GM12878 (cell line): ENCODE results near the gene SSC4D. TPM values are rescaled to one million over a fixed set of nuclear protein-coding genes. Genes with fewer than 3 reads are reported as not detected.

Source experiments
- ATF7 ChIP-seq: fragments of 450-650 bp; IDR thresholded peaks from 2 replicates; pipeline ENCODE4 v1.6.1; 2016; ENCODE audit warnings: low read depth, mild to moderate bottlenecking
- CBX3 ChIP-seq: fragments of 200-600 bp; sonication (generic); IDR thresholded peaks from 2 replicates; pipeline ENCODE4 v1.6.1; 2016; ENCODE audit warnings: low read depth, borderline replicate concordance
- CEBPB ChIP-seq, 2 experiments: fragments of 150-350 bp in 1 of 2; IDR thresholded peaks; 2 replicates each; pipeline ENCODE4 v1.6.1; 2012 to 2014; ENCODE audit warnings: low read depth in 2 of 2, low read length in 2 of 2, borderline replicate concordance in 1 of 2, inconsistent platforms in 1 of 2
- CHD1 ChIP-seq: IDR thresholded peaks from 2 replicates; pipeline ENCODE4 v1.6.1; 2012; ENCODE audit warnings: low read depth, low read length, improper control_type of control experiment
- DPF2 ChIP-seq: fragments of 450-650 bp; IDR thresholded peaks from 2 replicates; pipeline ENCODE4 v1.6.1; 2017; ENCODE audit warnings: mild to moderate bottlenecking
- JUND ChIP-seq: IDR thresholded peaks from 2 replicates; pipeline ENCODE4 v1.6.1; 2012; ENCODE audit warnings: low read depth, mild to moderate bottlenecking, low read length, improper control_type of control experiment, moderate library complexity
- MEF2A ChIP-seq: IDR thresholded peaks from 2 replicates; pipeline ENCODE4 v1.6.1; 2011; ENCODE audit warnings: low read depth, mild to moderate bottlenecking, low read length, moderate library complexity; ENCODE audit not compliant: insufficient read depth
- MTA3 ChIP-seq: IDR thresholded peaks from 2 replicates; pipeline ENCODE4 v1.6.1; 2012; ENCODE audit warnings: low read length, inconsistent platforms, borderline replicate concordance
- PAX5 ChIP-seq: IDR thresholded peaks from 2 replicates; pipeline ENCODE4 v1.6.1; 2011; ENCODE audit warnings: low read depth, low read length, borderline replicate concordance
- PBX3 ChIP-seq: IDR thresholded peaks from 2 replicates; pipeline ENCODE4 v1.6.1; 2011; ENCODE audit warnings: mild to moderate bottlenecking, low read depth, low read length, moderate library complexity; ENCODE audit not compliant: insufficient replicate concordance
- PML ChIP-seq: IDR thresholded peaks from 2 replicates; pipeline ENCODE4 v1.6.1; 2012; ENCODE audit warnings: low read length, inconsistent platforms
- POLR2AphosphoS2 ChIP-seq: IDR thresholded peaks from 2 replicates; pipeline ENCODE4 v1.6.1; 2011; ENCODE audit warnings: low read depth, mild to moderate bottlenecking, low read length, improper control_type of control experiment, moderate library complexity
- POU2F2 ChIP-seq: IDR thresholded peaks from 3 replicates; pipeline ENCODE4 v1.6.1; 2011; ENCODE audit warnings: low read depth, mild to moderate bottlenecking, low read length, borderline replicate concordance
- RAD21 ChIP-seq: IDR thresholded peaks from 2 replicates; pipeline ENCODE4 v1.6.1; 2011; ENCODE audit warnings: mild to moderate bottlenecking, low read depth, low read length, moderate library complexity; ENCODE audit not compliant: insufficient read depth
- RELA ChIP-seq: fragments of 450-650 bp; IDR thresholded peaks from 2 replicates; pipeline ENCODE4 v1.8.0; 2014; ENCODE audit warnings: borderline replicate concordance; ENCODE audit not compliant: partially characterized antibody
- SIN3A ChIP-seq: IDR thresholded peaks from 2 replicates; pipeline ENCODE4 v1.6.1; 2012; ENCODE audit warnings: low read depth, low read length, improper control_type of control experiment
- TARDBP ChIP-seq: IDR thresholded peaks from 2 replicates; pipeline ENCODE4 v1.6.1; 2016; ENCODE audit warnings: borderline replicate concordance
- WRNIP1 ChIP-seq: IDR thresholded peaks from 2 replicates; pipeline ENCODE4 v1.6.1; 2011; ENCODE audit warnings: low read depth, low read length, improper control_type of control experiment, borderline replicate concordance
- YY1 ChIP-seq: IDR thresholded peaks from 2 replicates; pipeline ENCODE4 v1.6.1; 2011; ENCODE audit warnings: low read depth, mild to moderate bottlenecking, low read length
- ZBED1 ChIP-seq: IDR thresholded peaks from 2 replicates; pipeline ENCODE4 v1.6.1; 2016; ENCODE audit warnings: borderline replicate concordance
- ZBTB11 ChIP-seq: fragments of 450-650 bp; formaldehyde crosslinking; IDR thresholded peaks from 2 replicates; pipeline ENCODE4 v1.5.0; 2022; ENCODE audit warnings: mild to moderate bottlenecking, missing genetic modification characterization
- ZNF384 ChIP-seq: IDR thresholded peaks from 2 replicates; pipeline ENCODE4 v1.6.1; 2012; ENCODE audit warnings: low read depth, mild to moderate bottlenecking, low read length, improper control_type of control experiment, borderline replicate concordance
- ZNF622 ChIP-seq: fragments of 450-650 bp; IDR thresholded peaks from 2 replicates; pipeline ENCODE4 v1.6.1; 2017; ENCODE audit warnings: mild to moderate bottlenecking, inconsistent platforms
- ZSCAN29 ChIP-seq: fragments of 450-650 bp; IDR thresholded peaks from 2 replicates; pipeline ENCODE4 v1.6.1; 2017; ENCODE audit warnings: mild to moderate bottlenecking, moderate library complexity
- polyA plus RNA-seq, 11 experiments: library from polyadenylated mRNA; depleted of rRNA in 4 of 11; unstranded in 6 of 11; stranded (reverse) in 5 of 11; fragments of >200 nt; fragmentation: Nextera tagmentation in 4 of 11; fragmentation: Illumina TruSeq in 1 of 11; extraction: Ambion mirVana in 4 of 11; extraction: Trizol in 1 of 11; gene quantifications; 1 replicate in 1 of 11; 2 replicates in 10 of 11; pipeline versions ENCODE4 v1.2.1 to v1.2.3, GENCODE V29; 2011 to 2016; ENCODE audit warnings: inconsistent platforms in 2 of 11, missing spikeins in 2 of 11, low read depth in 1 of 11
- total RNA-seq, 4 experiments: library from RNA; depleted of rRNA in 3 of 4; stranded (reverse); fragments of >200 nt in 3 of 4; fragmentation: Illumina TruSeq in 1 of 4; extraction: Trizol in 1 of 4; gene quantifications; 2 replicates each; pipeline versions ENCODE4 v1.2.1 to v1.2.3, GENCODE V29; 2013 to 2021
- TF ChIP-seq, protein P1 (sequence below): fragments of 450-650 bp; IDR thresholded peaks from 2 replicates; pipeline ENCODE4 v1.6.1; 2017; ENCODE audit warnings: mild to moderate bottlenecking, low read depth, inconsistent platforms; ENCODE audit not compliant: poor library complexity, severe bottlenecking

SSC4D gene
- total and polyA plus RNA-seq, 10 of the 15 experiments (the other 5 are each of a cell fraction or from before 2014, with no cell fraction given): 0.08 to 0.79 (median 0.25) TPM; not detected in 1

- peak; percentile 38; the same call in 1 of the 2 replicates for TF ChIP-seq PAX5
- peak; percentile 72 for TF ChIP-seq YY1
- TF ChIP-seq CEBPB (IDR thresholded peaks at IDR 0.05; ENCODE audit: borderline replicate concordance in 1 of 2, low read depth in 2 of 2, low read length in 2 of 2): no peak
- TF ChIP-seq ATF7: no peak
- no peak for TF ChIP-seq WRNIP1
- TF ChIP-seq MTA3: no peak
- no peak for TF ChIP-seq SIN3A
- no peak for TF ChIP-seq RAD21
- no peak for TF ChIP-seq TARDBP
- no peak for TF ChIP-seq ZNF622
- peak; percentile 57; the same call in 1 of the 2 replicates for TF ChIP-seq DPF2
- TF ChIP-seq POU2F2: no peak
- no peak for TF ChIP-seq POLR2AphosphoS2
- TF ChIP-seq JUND: no peak
- no peak for TF ChIP-seq ZSCAN29
- TF ChIP-seq RELA: no peak
- no peak for TF ChIP-seq CHD1
- TF ChIP-seq ZBTB11 (CRISPR knock-in tag): no peak
- TF ChIP-seq PML: no peak
- TF ChIP-seq, protein P1, sequence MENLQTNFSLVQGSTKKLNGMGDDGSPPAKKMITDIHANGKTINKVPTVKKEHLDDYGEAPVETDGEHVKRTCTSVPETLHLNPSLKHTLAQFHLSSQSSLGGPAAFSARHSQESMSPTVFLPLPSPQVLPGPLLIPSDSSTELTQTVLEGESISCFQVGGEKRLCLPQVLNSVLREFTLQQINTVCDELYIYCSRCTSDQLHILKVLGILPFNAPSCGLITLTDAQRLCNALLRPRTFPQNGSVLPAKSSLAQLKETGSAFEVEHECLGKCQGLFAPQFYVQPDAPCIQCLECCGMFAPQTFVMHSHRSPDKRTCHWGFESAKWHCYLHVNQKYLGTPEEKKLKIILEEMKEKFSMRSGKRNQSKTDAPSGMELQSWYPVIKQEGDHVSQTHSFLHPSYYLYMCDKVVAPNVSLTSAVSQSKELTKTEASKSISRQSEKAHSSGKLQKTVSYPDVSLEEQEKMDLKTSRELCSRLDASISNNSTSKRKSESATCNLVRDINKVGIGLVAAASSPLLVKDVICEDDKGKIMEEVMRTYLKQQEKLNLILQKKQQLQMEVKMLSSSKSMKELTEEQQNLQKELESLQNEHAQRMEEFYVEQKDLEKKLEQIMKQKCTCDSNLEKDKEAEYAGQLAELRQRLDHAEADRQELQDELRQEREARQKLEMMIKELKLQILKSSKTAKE: no peak
- TF ChIP-seq MEF2A: no peak
- no peak for TF ChIP-seq ZNF384
- TF ChIP-seq PBX3: no peak
- no peak for TF ChIP-seq CBX3
- TF ChIP-seq ZBED1: no peak
Measured at GRCh38 chr7:76397409-76398183, 11.9 kb downstream of the SSC4D start (continued).
